CD4-positive, alpha-beta memory T cell (primary cell): Measurements from ENCODE around the gene ATAD3B. TPM values are rescaled to one million over a fixed set of nuclear protein-coding genes. Genes with fewer than 3 reads are reported as not detected.
"Not testable (repeated sequence)": the region's sequence is repeated elsewhere in the genome, so short reads cannot be mapped to it uniquely, and the experiment has no call there.

Experiments used
- CTCF ChIA-PET: fragments of 350-600 bp; sonication (Branson Sonifier 250); formaldehyde crosslinking; loops from one replicate; lab custom pipeline; 2021; ENCODE audit warnings: inconsistent platforms; ENCODE audit not compliant: partially characterized antibody; lab: Charles Lee
- POLR2A ChIA-PET: fragments of 350-600 bp; sonication (Branson Sonifier 250); formaldehyde crosslinking; loops from one replicate; lab custom pipeline; 2021; ENCODE audit not compliant: partially characterized antibody; lab: Charles Lee
- DNase-seq, 5 donors: peaks; one replicate each; pipeline versions ENCODE4 v3.0.0 to v3.0.0-alpha.2; 2020 to 2022; ENCODE audit warnings: mixed read lengths in 1 of 5
- H3K27ac ChIP-seq: one replicate; pipeline ENCODE4 v1.7.0; 2013; ENCODE audit warnings: low read depth, low read length
- H3K27me3 ChIP-seq: 2 replicates; pipeline ENCODE4 v1.7.0; 2013; ENCODE audit warnings: mild to moderate bottlenecking, low read length, moderate library complexity; ENCODE audit not compliant: insufficient read depth
- H3K36me3 ChIP-seq: 2 replicates; pipeline ENCODE4 v1.7.0; 2013; ENCODE audit warnings: mild to moderate bottlenecking, low read length, moderate library complexity; ENCODE audit not compliant: insufficient read depth
- H3K4me1 ChIP-seq: 2 replicates; pipeline ENCODE4 v1.7.0; 2013; ENCODE audit warnings: mild to moderate bottlenecking, low read length, moderate library complexity; ENCODE audit not compliant: insufficient read depth
- H3K4me3 ChIP-seq, 2 donors: one replicate each; pipeline ENCODE4 v1.7.0; 2013; ENCODE audit warnings: low read length in 2 of 2, mild to moderate bottlenecking in 1 of 2
- H3K9me3 ChIP-seq, 2 donors: one replicate each; pipeline ENCODE4 v1.7.0; 2013; ENCODE audit warnings: low read length in 2 of 2, control low read depth in 1 of 2; ENCODE audit not compliant: control insufficient read depth in 1 of 2
- H3K27ac Mint-ChIP-seq, 7 donors: one replicate each; pipeline ENCODE4 v1.8.0; 2020 to 2021; ENCODE audit warnings: mixed read lengths in 7 of 7, mild to moderate bottlenecking in 6 of 7, inconsistent platforms in 3 of 7, moderate library complexity in 3 of 7
- H3K27me3 Mint-ChIP-seq, 2 donors: one replicate each; pipeline ENCODE4 v1.8.0; 2020 to 2021; ENCODE audit warnings: mixed read lengths in 2 of 2
- H3K36me3 Mint-ChIP-seq, 2 donors: one replicate each; pipeline ENCODE4 v1.8.0; 2020 to 2021; ENCODE audit warnings: mixed read lengths in 2 of 2, inconsistent platforms in 1 of 2, mild to moderate bottlenecking in 1 of 2
- H3K4me1 Mint-ChIP-seq, 4 donors: one replicate each; pipeline ENCODE4 v1.8.0; 2020 to 2021; ENCODE audit warnings: mixed read lengths in 4 of 4, mild to moderate bottlenecking in 1 of 4
- H3K4me3 Mint-ChIP-seq, 8 donors: one replicate each; pipeline ENCODE4 v1.8.0; 2020 to 2021; ENCODE audit warnings: mixed read lengths in 8 of 8, mild to moderate bottlenecking in 7 of 8, moderate library complexity in 6 of 8, inconsistent platforms in 3 of 8
- H3K9me3 Mint-ChIP-seq, 8 donors: one replicate each; pipeline ENCODE4 v1.8.0; 2020 to 2021; ENCODE audit warnings: mixed read lengths in 8 of 8, mild to moderate bottlenecking in 5 of 8, inconsistent platforms in 3 of 8, moderate library complexity in 1 of 8
- intact Hi-C: fragments of 100-400 bp; cut with micrococcal nuclease; formaldehyde crosslinking; loops from one replicate; pipeline ENCODE4 v1.15.1; 2023
- polyA plus RNA-seq, 2 donors: library from polyadenylated mRNA; unstranded; fragments of 300-500 nt; fragmentation: Illumina TruSeq; gene quantifications; one replicate each; pipeline ENCODE4 v1.2.3, GENCODE V29; 2021
- total RNA-seq, 2 experiments: library from RNA; stranded (reverse); gene quantifications; one replicate each; pipeline ENCODE4 v1.2.3, GENCODE V29; 2021

Gene ATAD3B
- total and polyA plus RNA-seq, 4 experiments from 2014 or later, result 2.9 to 53.8 (median 29.6) TPM

- H3K4me1 ChIP-seq, H3K27me3 Mint-ChIP-seq, CTCF ChIA-PET, H3K4me1 Mint-ChIP-seq, H3K27me3 ChIP-seq, intact Hi-C loops, H3K27ac Mint-ChIP-seq, H3K9me3 ChIP-seq, H3K27ac ChIP-seq, H3K4me3 Mint-ChIP-seq, H3K4me3 ChIP-seq, POLR2A ChIA-PET, DNase-seq: not testable (repeated sequence)
- H3K36me3 Mint-ChIP-seq, result peaks cover 26 to 37% of the 10 kb centered on the region in 2 donors
- peaks cover 14% of the 10 kb centered on the region for H3K36me3 ChIP-seq
- peaks cover 0 to 17% (median 8%) of the 10 kb centered on the region in 8 donors for H3K9me3 Mint-ChIP-seq
These were observed 22.7 kb downstream of the ATAD3B start for GRCh38 chr1:1494311-1494710.

DNA sequence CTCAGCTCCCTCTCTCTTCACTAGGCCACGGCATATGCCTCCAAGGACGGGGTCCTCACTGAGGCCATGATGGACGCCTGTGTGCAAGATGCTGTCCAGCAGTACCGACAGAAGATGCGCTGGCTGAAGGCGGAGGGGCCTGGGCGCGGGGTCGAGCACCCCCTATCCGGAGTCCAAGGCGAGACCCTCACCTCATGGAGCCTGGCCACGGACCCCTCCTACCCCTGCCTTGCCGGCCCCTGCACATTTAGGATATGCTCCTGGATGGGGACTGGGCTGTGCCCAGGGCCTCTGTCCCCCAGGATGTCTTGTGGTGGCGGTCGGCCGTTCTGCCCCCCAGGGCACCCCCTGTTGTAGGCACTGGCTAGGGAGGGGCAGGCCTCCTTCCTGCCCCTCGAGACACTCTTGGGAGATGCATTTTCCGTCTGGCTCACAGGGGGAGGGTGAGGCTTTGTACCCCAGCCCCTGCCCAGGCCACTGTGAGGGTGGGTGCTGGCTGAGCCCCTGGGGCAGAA lies 24.0 kb downstream of the ATAD3B start:
- H3K27ac Mint-ChIP-seq, H3K4me3 ChIP-seq, POLR2A ChIA-PET, H3K9me3 ChIP-seq, H3K4me3 Mint-ChIP-seq, H3K27me3 ChIP-seq, CTCF ChIA-PET, intact Hi-C loops, DNase-seq, H3K27ac ChIP-seq, H3K27me3 Mint-ChIP-seq, H3K4me1 ChIP-seq, H3K4me1 Mint-ChIP-seq: not testable (repeated sequence)
- peaks cover 11% of the 10 kb centered on the region for H3K36me3 ChIP-seq
- Mint-ChIP-seq H3K36me3 (peaks cover 22 to 30% of the 10 kb centered on the region in 2 donors), H3K9me3 (peaks cover 0 to 17% (median 8%) of the 10 kb centered on the region in 8 donors)

- intact Hi-C loops, H3K4me3 ChIP-seq, H3K27me3 Mint-ChIP-seq, H3K4me1 ChIP-seq, H3K36me3 ChIP-seq, H3K27me3 ChIP-seq, H3K9me3 Mint-ChIP-seq, H3K36me3 Mint-ChIP-seq, H3K9me3 ChIP-seq: not testable (repeated sequence)
- ChIA-PET POLR2A (interaction anchor here (1.0 kb wide), 1 partner anchor 126 kb away, joined by 3 read pairs; no protein-coding TSS in a partner anchor), CTCF (interaction anchor here (0.5 to 0.9 kb wide), 5 partner anchors 33 to 200 kb away, joined by 3 to 4 read pairs (median 3); no protein-coding TSS in a partner anchor)
- Mint-ChIP-seq H3K27ac (peak overlapping the region; percentile 75 to 95 (median 89)), H3K4me3 (peak overlapping the region; percentile 66 to 92 (median 88)), H3K4me1 (peaks cover 6 to 14% (median 11%) of the 10 kb centered on the region in 4 donors)
- peak; percentile 69 to 86 (median 76) for DNase-seq
- H3K27ac ChIP-seq, result peak overlapping the region; percentile 26
These were observed 33.3 kb downstream of the ATAD3B start for GRCh38 chr1:1504777-1505365.

- H3K27ac ChIP-seq, result peak overlapping the region; percentile 26
- POLR2A ChIA-PET, result interaction anchor here (1.0 kb wide), 1 partner anchor 126 kb away, joined by 3 read pairs; no protein-coding TSS in a partner anchor
- CTCF ChIA-PET, result interaction anchor here (0.9 kb wide), 2 partner anchors 35 to 105 kb away, joined by 3 to 4 read pairs; no protein-coding TSS in a partner anchor
- H3K9me3 Mint-ChIP-seq, DNase-seq, intact Hi-C loops, H3K36me3 Mint-ChIP-seq, H3K27me3 Mint-ChIP-seq, H3K9me3 ChIP-seq, H3K4me3 ChIP-seq, H3K36me3 ChIP-seq, H3K4me1 ChIP-seq, H3K27me3 ChIP-seq: not testable (repeated sequence)
- Mint-ChIP-seq H3K27ac (peak overlapping the region; percentile 75 to 95 (median 89)), H3K4me1 (peaks cover 6 to 14% (median 11%) of the 10 kb centered on the region in 4 donors), H3K4me3 (peak overlapping the region; percentile 66 to 92 (median 88))
These were observed 33.8 kb downstream of the ATAD3B start for GRCh38 chr1:1505366-1505798.

GRCh38 chr1:1505801-1506200 lies 34.2 kb downstream of the ATAD3B start:
- H3K4me1 ChIP-seq, CTCF ChIA-PET, H3K27me3 Mint-ChIP-seq, H3K36me3 ChIP-seq, H3K36me3 Mint-ChIP-seq, H3K4me3 ChIP-seq, DNase-seq, H3K27ac ChIP-seq, intact Hi-C loops, H3K9me3 ChIP-seq, H3K9me3 Mint-ChIP-seq, H3K27me3 ChIP-seq: not testable (repeated sequence)
- Mint-ChIP-seq H3K27ac (peak overlapping the region in 6 of 7 donors; percentile 68 to 95 (median 84)), H3K4me3 (peak overlapping the region; percentile 48 to 92 (median 85)), H3K4me1 (peaks cover 7 to 16% (median 12%) of the 10 kb centered on the region in 4 donors)
- POLR2A ChIA-PET, result interaction anchor here (1.0 kb wide), 1 partner anchor 125 kb away, joined by 3 read pairs; no protein-coding TSS in a partner anchor

- DNase-seq, result no peak
- H3K27me3 ChIP-seq, result no peaks in the 10 kb centered on the region
- H3K4me1 Mint-ChIP-seq, result peaks cover 12 to 27% (median 17%) of the 10 kb centered on the region in 4 donors
- peaks cover 9% of the 10 kb centered on the region for H3K4me1 ChIP-seq
- H3K27ac Mint-ChIP-seq, result peak overlapping the region in 1 of 7 donors; percentile 48
- CTCF ChIA-PET, result no interaction called here
- peak overlapping the region in 1 of 8 donors; percentile 10 for H3K4me3 Mint-ChIP-seq
- H3K27ac ChIP-seq, result no peak overlapping the region
- intact Hi-C loops, result no loop called here
- H3K9me3 Mint-ChIP-seq, result peaks cover 0 to 5% (median 0%) of the 10 kb centered on the region in 8 donors
- H3K36me3 ChIP-seq, result no peaks in the 10 kb centered on the region
- peaks cover 0 to 5% of the 10 kb centered on the region in 2 donors for H3K36me3 Mint-ChIP-seq
- H3K9me3 ChIP-seq, result no peaks in the 10 kb centered on the region
- POLR2A ChIA-PET, result no interaction called here
- H3K4me3 ChIP-seq, result no peak overlapping the region
- no peaks in the 10 kb centered on the region for H3K27me3 Mint-ChIP-seq
These were observed 35.7 kb downstream of the ATAD3B start for GRCh38 chr1:1507305-1507704.

- H3K27me3 Mint-ChIP-seq, H3K4me3 ChIP-seq, H3K9me3 Mint-ChIP-seq, H3K36me3 ChIP-seq, H3K36me3 Mint-ChIP-seq, CTCF ChIA-PET, H3K4me3 Mint-ChIP-seq, H3K27ac ChIP-seq, intact Hi-C loops, POLR2A ChIA-PET, DNase-seq, H3K27me3 ChIP-seq, H3K27ac Mint-ChIP-seq, H3K4me1 ChIP-seq, H3K9me3 ChIP-seq: not testable (repeated sequence)
- peaks cover 12 to 30% (median 19%) of the 10 kb centered on the region in 4 donors for H3K4me1 Mint-ChIP-seq
These were observed 37.4 kb downstream of the ATAD3B start for GRCh38 chr1:1508775-1509464.
